Measurements from ENCODE around the gene MAD2L1BP.
A peak's percentile ranks its signal among the peaks of the same experiment; 100 is the strongest.

MAD2L1BP gene

DNA sequence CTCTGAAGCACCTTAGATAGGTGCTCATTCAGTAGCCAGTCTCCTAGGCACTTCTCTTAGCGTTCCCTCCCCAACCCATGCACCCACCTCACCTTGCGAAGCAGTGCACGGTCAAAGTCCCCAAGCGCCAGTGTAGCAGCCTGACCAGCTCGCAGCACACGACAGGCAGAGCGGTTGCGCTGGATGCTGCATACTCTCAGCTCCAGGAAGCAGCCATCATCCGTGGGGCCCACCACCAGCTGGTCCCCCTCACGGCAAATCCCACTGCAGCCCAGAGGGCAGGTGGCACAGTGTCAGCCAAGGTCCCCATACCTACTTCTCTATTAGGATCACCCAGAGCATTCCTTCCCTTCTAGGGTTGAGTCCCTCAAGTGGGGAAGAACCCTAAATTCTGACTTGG, 13.1 kb upstream of the MAD2L1BP start:
- TF ChIP-seq, protein P1, sequence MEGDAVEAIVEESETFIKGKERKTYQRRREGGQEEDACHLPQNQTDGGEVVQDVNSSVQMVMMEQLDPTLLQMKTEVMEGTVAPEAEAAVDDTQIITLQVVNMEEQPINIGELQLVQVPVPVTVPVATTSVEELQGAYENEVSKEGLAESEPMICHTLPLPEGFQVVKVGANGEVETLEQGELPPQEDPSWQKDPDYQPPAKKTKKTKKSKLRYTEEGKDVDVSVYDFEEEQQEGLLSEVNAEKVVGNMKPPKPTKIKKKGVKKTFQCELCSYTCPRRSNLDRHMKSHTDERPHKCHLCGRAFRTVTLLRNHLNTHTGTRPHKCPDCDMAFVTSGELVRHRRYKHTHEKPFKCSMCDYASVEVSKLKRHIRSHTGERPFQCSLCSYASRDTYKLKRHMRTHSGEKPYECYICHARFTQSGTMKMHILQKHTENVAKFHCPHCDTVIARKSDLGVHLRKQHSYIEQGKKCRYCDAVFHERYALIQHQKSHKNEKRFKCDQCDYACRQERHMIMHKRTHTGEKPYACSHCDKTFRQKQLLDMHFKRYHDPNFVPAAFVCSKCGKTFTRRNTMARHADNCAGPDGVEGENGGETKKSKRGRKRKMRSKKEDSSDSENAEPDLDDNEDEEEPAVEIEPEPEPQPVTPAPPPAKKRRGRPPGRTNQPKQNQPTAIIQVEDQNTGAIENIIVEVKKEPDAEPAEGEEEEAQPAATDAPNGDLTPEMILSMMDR (IDR thresholded peaks at IDR 0.05), result no peak
- peaks cover 15 to 18% of the 10 kb centered on the region in 2 experiments for H3K4me1 ChIP-seq (ENCODE audit: control insufficient read depth in 1 of 2, insufficient read depth in 1 of 2, low read depth in 1 of 2, low read length in 1 of 2)
- H3K27ac ChIP-seq, result no peak overlapping the region
- no peaks in the 10 kb centered on the region for H3K27me3 ChIP-seq
- no peaks in the 10 kb centered on the region for H3K9me3 ChIP-seq
- H3K4me3 ChIP-seq (ENCODE audit: low read depth in 1 of 2, low read length in 1 of 2), result no peak overlapping the region
- peaks cover 76% of the 10 kb centered on the region for H3K36me3 ChIP-seq

DNA sequence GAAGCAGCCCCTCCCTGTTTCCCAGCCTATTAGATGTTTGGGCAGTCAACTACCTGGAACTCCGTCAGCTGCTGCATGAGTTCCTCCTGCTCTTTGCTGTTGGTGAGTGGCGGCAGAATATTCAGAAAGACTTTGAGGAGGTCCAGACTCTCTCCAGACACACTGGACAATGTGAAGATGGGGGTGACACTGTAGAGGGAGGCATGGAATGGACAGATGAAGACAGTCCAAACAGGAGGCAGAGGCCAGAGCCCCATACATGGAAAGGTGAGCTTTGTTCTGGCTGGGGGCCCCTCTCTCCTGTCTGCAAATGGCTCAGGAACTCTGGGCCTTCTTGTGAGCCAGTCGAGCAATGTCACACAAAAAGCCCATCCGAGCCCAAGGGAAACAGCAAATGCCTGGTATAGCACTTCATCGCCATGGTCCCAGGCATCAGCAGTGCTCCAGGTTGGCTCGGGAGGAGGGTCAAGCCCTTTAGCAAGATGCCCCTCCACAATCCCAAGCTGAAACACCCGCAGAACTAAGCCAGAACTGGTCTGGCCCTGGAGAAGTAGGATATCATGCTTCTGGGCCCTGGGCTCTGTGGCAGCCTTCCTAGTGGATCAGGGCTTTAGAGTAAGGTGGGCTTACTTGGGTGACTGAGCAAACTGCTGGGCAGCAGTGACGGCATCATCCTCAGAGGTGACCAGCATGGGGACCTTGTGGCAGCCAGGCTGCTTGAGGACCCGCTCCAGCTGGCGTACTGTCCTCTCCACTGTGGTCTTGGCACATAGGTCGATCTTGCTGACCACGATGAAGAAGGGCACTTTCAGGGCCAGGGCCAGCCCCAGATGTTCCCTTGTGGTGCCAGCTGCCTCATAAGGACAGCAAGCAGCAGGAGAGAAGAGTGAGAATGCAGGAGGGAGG, 11.5 kb upstream of the MAD2L1BP start:
- Histone ChIP-seq H3K4me3 (ENCODE audit: low read depth in 1 of 2, low read length in 1 of 2) (no peak overlapping the region), H3K4me1 (ENCODE audit: control insufficient read depth in 1 of 2, insufficient read depth in 1 of 2, low read depth in 1 of 2, low read length in 1 of 2) (peaks cover 28 to 32% of the 10 kb centered on the region in 2 experiments), H3K27ac (no peak overlapping the region), H3K36me3 (peaks cover 66% of the 10 kb centered on the region), H3K9me3 (no peaks in the 10 kb centered on the region), H3K27me3 (no peaks in the 10 kb centered on the region)
- TF ChIP-seq, protein P1 (IDR thresholded peaks at IDR 0.05), result no peak

DNA sequence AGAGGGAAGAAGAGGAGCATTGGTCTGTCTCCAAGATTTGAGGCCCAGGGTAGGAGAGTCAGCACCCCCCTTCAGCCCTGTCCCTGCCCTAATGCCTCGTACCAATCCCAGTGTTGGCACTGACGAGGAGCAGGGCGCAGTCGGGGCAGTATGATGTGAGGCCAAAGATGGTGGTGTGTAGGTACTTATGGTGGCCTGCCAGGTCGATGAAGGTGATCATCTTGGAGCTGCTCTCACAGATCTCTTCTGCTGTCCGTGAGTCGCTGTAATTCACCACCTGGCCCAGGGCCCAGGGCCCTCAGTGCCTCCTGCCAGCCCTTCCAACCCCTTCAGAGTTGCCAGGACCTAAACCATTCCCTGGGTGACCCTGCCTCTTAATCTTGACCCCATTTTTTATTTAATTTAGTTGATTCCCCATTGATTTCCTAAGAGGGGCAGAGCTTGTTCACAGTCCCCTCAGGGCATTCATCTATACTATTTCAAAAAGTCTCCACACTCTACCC, 10.8 kb upstream of the MAD2L1BP start:
- H3K27me3 ChIP-seq, result no peaks in the 10 kb centered on the region
- H3K27ac ChIP-seq, result no peak overlapping the region
- H3K4me3 ChIP-seq (ENCODE audit: low read depth in 1 of 2, low read length in 1 of 2), result no peak overlapping the region
- H3K36me3 ChIP-seq, result peaks cover 64% of the 10 kb centered on the region
- TF ChIP-seq, protein P1 (IDR thresholded peaks at IDR 0.05), result no peak
- no peaks in the 10 kb centered on the region for H3K9me3 ChIP-seq
- H3K4me1 ChIP-seq (ENCODE audit: control insufficient read depth in 1 of 2, insufficient read depth in 1 of 2, low read depth in 1 of 2, low read length in 1 of 2), result peaks cover 32 to 36% of the 10 kb centered on the region in 2 experiments

DNA sequence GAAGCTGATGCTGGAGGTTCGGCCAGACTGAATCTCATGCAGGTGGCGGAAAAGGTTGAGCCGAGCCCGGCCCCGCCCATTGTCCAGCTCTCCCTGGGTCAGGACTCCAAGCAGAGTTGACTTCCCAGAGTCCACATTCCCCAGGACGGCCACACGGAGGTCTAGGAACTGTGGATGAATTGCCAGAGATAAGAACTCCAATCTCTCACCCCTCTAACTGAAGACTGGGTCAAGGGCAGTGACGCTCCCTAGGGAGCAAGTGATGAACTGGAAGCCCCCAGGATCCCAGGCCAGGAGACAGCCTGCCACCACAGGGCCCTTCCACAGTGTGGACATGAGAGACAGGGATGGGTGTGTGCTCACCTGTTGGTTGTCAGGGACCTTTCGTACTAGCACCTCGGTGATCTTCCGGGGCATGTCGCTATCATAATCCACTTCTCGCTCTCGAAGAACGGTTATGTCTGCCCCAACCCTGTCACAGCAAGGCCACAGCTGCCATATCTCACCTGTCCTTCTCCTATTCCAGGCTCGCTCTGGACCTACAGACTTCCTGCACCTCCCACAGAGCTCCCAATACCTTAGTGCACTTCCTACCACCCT, 10.1 kb upstream of the MAD2L1BP start:
- Histone ChIP-seq H3K4me3 (ENCODE audit: low read depth in 1 of 2, low read length in 1 of 2) (no peak overlapping the region), H3K27me3 (no peaks in the 10 kb centered on the region), H3K36me3 (peaks cover 58% of the 10 kb centered on the region), H3K27ac (no peak overlapping the region), H3K4me1 (ENCODE audit: control insufficient read depth in 1 of 2, insufficient read depth in 1 of 2, low read depth in 1 of 2, low read length in 1 of 2) (peaks cover 39 to 42% of the 10 kb centered on the region in 2 experiments), H3K9me3 (no peaks in the 10 kb centered on the region)
- TF ChIP-seq, protein P1 (IDR thresholded peaks at IDR 0.05), result no peak

DNA sequence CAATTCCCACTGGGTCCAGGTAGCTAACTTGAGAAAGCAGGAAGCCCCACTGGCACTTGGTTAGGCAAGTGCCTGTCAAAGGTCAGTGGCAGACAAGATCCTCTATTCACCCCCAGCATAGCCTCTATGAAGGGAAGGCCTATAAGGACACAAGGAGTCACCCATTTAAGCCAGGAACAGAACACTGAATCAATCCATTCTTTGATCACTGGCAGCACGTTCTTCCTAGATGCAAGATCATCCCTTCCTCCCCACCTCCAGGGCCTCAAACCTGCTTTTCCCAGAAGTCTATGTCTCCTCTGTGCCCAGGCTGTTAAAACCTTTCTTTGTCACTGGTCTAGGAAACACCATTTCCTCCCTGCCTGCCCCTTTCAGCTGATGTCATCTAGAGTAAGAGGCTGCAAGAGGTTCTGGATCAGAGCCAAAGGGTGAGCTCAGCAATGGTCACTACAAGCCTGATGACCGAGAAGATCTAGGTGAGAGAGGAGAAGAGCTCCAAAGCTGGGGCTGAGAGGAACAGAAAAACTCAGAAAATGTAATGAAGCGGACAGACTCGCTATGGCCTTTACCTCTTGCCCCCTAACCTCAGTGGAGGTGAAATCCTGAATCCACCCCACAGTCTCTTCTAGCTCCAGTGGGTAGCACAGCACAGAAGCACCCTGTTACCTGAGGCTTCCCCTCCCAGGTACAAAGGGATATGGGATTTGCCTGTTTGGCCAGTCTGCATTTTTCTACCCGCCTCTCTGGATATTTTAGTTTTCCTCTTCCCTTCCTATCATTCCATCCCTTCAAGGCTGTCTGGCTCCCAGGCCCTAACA, 8.4 kb upstream of the MAD2L1BP start:
- Histone ChIP-seq H3K4me1 (ENCODE audit: control insufficient read depth in 1 of 2, insufficient read depth in 1 of 2, low read depth in 1 of 2, low read length in 1 of 2) (peaks cover 42 to 43% of the 10 kb centered on the region in 2 experiments), H3K27ac (peak overlapping the region; percentile 88), H3K9me3 (no peaks in the 10 kb centered on the region), H3K4me3 (ENCODE audit: low read depth in 1 of 2, low read length in 1 of 2) (peak overlapping the region in 1 of 2 experiments; percentile 0), H3K27me3 (no peaks in the 10 kb centered on the region), H3K36me3 (peaks cover 40% of the 10 kb centered on the region)
- TF ChIP-seq, protein P1 (IDR thresholded peaks at IDR 0.05), result no peak
